HG03039 (cell line): ENCODE measurements around the gene CACNA1D.

Source experiments
- ATAC-seq: cut with Tn5 transposase; IDR thresholded peaks from one replicate; pipeline ENCODE4 v1.9.1; 2021; ENCODE audit warnings: mild to moderate bottlenecking, moderate library complexity; ENCODE audit not compliant: unreplicated experiment

CACNA1D gene

DNA sequence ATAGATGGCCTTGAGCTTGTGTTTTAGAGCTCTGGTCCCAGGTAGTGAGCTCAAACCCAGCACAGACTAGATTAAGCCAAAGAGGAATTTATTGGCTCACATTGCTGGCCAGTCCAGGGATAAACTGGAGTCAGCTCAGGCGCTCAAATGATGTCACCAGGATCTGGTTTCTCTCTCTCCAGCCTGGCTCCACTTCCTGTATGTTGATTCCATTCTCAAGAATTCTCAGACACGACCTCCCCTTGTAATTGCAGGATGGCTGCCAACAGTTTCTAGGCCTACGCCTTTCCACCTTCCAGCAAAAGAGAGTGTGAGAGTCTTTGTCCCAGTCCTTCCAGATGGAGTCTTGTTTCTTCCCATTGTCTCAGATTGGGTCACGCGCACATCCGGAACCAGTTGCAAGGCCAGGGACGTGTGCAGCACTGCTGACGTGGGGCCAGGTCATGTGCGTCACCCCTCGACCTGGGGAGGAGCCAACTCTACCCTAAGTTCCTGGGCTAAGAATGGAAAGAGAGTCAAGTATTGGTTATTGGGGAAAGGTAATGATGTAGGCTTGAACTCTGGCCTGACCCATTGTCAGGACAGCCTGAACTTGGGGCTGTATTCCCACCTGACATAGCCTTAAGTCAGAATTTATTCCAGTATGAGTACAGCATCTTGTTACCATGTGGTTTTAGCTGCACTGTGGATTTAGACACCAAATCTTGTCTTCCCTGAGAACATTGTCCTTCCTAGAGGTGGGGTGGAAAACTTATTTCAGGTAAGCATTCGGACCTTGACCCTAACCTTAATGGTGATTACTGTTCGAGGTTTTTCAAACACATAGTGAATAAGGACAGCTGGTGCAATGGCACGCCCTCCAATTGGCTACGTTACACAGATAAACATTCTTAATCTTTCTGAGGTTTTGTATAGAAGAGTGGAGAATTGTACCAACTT is 31.6 kb downstream of the CACNA1D start:
- ATAC-seq = no peak

DNA sequence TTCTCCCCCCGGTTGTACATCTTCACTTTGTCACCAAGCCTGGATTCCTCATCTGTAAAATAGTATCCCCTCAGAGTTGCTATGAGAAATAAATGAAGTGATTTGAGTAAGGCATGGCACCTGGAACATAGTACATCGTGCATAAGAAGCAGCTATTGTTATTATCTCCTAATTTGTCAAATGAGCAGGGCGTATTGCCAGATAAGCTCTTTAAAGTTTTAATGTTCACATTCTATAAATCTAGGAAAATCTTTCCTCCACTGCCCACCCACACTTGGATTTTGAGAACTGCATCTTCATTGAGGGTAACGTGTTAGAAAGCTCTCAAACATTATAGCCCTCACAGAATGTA is 32.3 kb downstream of the CACNA1D start:
- no peak for ATAC-seq

DNA sequence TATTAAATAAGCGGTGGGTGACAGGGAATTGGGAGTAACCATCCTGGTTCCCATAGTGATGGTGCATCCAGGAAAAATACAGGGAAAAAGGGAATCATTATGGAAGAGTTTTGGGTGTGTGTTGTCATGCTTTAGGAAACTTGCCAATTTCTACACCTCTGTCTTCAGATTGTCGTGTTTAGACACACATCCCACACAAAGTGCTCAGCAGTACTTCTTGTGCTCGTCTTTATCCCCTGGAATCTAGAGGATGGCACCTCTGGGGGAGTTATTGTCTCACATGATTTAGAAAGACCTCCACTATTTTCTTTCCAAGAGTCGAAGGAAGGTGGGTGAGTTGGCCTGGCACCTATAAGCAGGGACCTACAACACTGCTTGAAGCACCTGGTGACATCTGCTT is 35.8 kb downstream of the CACNA1D start:
- no peak for ATAC-seq

DNA sequence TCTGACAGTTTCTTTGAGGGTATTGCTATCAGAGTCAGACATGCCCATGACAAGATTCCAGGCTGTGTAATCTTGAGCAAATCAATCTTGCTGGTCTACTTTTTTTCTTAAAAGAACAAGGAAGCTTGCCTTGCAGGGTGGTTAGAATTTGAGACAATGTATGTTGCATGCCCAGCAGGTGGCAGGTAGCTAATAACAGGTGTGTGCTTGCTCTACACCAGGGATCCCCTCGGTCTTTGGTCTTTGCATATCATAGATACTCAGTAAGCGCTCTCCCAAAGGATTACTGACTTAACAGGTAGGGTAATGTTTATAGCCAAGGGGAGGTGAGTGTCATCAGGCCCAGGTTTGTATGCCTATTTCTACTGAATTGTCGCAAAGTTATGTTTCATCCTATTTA is 37.3 kb downstream of the CACNA1D start:
- no peak for ATAC-seq

DNA sequence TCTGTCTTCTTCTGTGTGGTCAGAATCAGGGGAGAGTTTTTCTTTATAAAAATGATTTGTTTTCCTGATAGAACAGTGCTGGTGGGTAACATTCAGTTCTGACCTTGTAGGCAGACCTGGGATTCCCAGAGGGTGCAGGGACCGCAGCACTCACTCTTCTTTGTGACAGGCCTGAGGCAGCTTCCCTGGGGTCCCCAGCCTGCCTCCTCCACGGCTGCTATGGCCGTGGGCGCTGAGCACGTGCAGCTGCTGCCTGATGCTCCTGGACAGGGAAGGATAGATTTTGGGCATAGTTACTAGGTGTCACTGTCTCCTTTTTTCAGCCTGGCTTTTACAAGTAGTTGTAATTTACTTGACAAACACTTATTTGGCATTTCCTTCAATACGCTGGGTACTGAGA is 39.1 kb downstream of the CACNA1D start:
- no peak for ATAC-seq

DNA sequence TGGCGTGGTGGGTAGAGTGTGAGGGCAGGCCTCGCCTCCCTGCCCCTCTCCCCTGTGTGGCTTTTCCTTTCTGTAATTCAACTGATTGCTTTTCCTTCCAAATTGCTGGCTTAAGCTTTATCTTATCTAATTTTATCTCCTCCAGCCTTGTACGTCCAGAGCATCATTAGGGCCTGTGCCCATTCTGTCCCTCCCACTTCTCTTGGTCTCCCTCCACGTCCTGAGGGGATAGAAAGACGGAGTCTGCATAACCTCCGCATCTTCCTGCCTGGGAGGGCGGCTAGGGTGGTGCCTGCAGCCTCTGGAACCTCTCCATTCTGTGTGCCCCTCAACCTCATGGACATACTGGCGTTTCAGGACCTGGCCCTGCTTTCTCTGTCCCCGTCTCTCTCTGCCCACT is 39.8 kb downstream of the CACNA1D start:
- no peak for ATAC-seq

DNA sequence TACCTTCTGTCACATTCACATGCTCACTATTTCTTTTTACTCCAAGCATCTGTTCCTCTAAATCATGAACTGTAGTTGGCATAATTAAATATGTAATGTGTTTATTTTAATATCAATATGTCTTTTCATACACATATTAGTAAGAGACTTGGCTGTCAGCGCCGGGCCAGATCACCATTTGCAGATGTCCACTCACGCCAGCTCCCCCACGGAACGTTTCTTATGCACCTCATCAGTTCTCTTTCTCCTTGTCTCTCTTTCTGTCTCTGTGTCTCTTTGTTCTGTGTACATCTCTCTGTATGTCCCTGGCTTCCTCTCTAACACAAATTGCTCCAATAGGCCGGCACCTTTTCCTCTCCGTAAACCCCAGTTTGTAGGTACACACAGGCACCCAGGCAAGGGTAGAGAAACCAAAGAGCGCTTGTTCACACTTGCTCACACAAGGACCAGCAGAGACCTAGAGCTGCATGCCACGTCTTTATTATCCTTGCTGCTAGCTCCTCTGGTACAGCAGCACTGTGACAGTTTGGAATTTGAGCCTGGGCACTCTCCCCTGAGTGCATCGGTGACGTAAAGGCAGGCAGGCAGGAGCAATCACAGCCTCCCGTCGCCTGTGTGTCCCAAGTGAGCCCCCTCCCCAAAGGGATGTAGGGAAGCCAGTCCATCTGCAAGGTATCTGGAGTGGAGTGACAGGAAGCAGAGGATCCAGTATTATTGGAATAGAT is 40.4 kb downstream of the CACNA1D start:
- ATAC-seq = no peak

DNA sequence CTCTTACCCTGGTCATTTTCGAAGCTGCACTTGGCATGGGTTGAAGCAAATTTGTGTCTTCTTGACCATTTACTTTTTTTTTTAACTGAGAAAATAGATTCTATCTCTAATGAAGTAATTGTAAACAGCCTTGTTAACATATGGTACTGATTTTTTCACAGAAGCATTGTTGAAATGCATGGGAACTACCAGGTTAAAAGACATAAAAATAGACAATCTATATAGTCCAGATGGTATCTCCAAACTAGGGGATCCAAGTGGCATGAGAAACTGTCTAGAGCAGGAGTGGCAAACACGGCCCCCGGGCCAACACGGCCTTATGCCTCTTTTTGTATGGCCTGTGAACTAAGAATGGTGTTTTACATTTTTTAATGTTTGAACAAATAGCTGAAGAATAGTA is 41.9 kb downstream of the CACNA1D start:
- ATAC-seq = no peak

DNA sequence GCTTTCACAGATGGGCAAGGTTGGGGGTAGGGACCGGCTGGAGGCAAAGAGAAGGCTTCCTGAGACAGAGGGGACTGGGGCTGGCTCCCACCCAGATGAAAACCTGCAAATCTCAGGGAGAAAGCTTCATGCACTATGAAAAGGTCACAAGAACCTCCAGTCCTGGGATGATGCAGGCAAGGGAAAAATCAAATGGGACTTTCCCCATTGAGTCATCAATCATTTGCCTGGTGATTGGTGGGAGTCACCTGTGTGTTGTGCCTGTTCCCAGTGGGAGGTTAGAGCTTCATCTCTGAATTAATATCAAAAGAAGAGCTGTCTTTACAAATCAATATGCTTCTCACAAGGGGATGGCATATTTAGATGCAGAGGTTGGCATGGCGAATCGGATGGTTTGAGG is 49.9 kb downstream of the CACNA1D start:
- no peak for ATAC-seq

DNA sequence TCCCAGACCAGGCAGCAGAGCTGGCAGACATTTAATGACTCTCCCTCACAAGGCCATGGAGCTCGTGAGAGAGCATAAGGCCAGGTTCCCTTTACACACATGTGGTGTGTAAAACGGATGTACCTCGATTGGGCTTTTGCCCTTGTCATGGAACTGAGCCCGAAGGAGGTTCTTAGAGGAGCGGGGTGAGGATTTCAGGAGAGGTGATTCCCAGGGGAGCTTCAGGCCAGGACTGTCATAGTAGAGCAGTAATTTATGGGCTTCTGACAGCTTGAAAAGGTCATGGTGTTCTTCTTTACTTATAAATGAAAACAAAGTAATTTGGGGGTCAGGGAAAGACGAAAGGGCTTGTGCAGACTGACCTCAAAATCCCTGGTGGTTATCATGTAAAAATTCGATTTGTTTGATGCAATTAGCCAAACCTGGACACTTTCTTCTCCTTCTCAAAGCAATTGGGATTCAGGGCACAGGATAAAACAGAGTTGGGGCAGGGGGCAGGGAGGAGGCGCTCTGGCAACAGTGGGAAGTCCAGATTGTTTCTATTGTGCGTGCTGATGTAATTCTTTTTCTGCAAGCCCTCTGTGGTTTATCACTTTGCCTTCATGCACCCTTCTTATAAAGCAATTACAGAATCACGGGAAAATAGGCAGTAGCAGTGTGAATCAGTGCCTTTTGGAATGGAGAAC is 51.0 kb downstream of the CACNA1D start:
- ATAC-seq = no peak

DNA sequence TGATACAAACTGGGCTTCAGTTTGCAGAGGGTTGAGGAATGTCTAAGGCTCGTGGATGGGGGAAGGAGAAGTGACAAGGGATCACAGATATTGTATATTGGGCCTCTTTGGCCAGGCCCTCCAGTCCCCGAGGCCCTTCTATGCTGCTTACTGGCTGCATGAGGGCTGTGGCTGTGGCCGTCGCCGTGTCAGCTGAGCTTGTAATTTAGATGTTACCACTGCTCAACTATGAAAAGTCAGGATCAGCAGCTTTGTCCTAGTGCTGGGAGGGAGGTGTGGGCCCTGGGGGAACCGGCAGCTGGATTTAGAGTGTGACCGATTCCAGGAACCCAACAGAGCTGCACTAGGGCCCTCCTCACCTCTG is 51.6 kb downstream of the CACNA1D start:
- ATAC-seq = no peak

DNA sequence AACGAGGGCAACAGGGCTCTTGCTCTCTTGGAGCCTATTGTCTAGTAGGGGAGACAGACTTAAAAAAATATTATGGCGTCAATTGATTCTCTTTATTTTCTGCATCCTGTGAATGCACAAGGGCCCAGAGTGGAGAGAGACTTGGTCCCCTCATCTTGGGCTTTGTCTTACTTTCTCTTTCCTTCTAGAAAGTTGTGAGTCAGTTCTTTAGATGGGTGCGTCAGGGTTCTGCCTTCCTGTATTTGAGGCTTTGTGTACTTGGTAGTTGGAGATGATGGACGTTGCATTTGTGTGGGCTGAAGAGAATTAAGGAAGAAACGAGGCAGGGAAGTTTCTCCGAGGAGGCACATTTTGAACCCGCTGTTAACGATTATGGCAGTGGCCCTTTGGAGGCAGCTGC is 52.9 kb downstream of the CACNA1D start:
- no peak for ATAC-seq

DNA sequence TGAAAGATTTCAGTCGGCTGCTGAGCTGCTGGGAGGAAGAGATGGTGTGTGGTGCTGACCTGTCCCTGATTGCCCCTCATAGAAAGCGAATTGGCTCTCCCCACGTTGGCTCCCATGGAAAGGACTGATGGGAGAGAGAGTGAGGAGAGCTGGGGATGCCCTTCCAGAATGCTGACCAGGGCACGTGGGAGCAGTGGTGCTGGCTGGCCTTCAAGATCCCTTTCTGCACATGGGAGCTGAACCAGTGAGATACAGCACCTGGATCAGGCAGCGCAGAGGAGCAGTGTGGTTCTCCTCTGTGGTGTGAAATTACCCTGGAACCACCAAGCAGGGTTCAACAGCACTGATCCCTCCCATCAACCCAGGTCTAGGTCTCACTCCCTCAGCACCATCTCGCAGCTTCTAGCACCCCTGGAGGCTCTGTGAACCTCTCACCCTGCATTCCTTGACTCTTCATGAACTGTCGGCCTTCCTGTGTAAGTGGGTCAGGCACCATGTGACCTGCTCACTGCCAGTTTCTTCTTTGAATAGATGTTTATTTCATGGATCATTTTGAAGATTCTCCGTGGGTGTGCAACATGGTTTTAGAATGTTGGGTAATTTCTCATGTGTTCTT is 55.7 kb downstream of the CACNA1D start:
- no peak for ATAC-seq

DNA sequence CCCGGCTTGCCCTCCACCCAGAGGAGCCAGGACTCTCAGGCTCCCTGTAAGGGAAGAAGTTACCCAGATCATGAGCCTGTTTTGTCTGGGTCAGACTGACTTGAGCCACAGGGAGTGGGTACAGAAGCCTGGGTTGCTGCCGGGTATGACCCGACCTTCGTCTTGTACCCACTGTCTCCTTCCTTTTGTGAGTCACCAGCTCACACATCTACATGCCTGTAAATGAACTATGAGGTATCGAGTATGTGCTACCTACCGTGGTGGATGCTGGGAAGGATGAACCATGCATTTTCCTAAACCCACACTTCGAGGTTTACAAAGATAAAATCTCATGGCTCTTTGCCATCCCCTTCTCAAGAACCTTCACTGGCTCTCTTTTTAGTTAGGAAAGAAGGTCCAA is 56.9 kb downstream of the CACNA1D start:
- no peak for ATAC-seq

DNA sequence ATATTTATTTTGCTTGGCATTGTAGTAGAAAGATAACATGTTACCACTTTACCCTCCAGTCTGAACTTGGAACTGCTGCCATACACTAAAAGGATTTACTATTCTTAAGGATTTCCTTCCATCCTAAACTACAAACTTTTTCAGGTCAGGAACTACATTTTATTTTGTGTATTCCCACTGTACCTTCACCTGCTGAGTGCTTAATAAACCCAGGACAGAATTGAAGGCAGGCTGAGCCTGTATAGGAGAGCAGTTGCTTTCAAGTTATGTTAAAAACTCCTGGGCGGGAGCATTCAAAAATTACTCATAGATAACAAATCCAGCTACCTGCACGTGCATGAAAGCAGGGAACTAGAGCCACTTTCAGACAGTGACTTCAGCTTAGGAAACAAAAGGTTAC is 58.3 kb downstream of the CACNA1D start:
- no peak for ATAC-seq

DNA sequence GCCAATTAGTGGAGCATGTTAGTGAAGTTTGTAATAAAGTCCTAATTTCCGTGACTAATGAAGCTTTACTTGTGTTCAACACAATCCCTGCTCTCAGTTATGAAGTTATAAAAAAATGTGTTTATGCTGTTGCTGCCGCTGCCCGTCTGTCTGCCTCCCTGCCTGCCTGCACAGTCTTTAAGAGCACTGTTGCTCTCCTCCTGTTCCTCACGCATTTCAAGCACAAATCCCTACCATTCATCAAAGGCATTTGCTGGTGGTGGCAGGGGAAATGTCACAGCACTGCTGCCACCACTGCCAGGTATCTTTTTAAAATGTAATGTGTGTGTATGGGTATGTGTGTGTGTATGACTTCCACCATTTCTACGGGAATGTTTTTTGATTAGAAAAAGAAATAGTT is 58.8 kb downstream of the CACNA1D start:
- ATAC-seq = no peak

DNA sequence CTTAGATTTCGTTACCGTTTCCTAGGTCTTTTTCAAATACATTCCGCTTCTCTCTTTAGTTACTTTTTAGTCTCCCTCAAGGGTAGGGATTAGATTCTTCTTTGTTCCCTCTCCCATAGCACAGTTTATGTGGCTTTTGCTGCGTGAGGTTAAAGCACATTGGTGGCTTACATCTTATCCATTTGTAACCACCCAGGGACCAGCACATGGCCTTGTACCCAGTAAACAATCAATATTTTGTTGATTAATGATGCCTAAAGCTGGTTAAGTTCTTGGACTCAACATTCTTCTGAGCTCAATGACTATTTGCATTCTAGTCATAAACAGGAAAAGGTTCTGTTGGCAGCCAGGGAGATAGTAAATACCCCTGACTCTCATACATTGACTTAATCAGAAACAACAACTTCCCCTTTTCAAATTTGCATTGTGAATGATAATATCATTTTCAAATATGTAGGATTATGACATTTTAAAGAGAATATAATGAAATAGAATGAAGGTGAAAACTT is 60.2 kb downstream of the CACNA1D start:
- peak; percentile 57 for ATAC-seq

DNA sequence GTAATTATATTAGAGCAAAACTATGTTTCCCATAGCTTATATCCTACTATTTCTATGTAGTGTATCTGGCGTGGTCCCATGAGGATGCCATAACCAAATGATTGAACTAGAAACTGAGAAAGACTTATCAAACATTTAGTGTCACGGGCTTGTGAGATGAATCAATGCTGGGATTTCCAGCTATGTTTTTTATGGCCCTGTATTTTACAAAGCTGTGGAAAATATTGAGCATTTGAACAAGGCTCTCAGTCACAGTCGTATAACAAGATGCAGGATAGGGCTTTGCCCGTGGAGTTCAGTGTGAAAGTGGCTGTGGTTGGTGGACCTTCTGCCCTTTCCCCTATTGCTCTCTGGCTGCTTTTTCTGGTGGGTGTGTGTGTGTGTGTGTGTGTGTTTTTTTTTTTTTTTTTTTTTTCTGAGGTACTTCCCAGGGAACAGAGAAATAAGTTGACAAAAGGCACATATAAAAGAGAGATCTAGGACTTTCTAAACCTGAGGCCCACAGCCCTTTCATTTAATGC is 60.7 kb downstream of the CACNA1D start:
- peak; percentile 79 for ATAC-seq

DNA sequence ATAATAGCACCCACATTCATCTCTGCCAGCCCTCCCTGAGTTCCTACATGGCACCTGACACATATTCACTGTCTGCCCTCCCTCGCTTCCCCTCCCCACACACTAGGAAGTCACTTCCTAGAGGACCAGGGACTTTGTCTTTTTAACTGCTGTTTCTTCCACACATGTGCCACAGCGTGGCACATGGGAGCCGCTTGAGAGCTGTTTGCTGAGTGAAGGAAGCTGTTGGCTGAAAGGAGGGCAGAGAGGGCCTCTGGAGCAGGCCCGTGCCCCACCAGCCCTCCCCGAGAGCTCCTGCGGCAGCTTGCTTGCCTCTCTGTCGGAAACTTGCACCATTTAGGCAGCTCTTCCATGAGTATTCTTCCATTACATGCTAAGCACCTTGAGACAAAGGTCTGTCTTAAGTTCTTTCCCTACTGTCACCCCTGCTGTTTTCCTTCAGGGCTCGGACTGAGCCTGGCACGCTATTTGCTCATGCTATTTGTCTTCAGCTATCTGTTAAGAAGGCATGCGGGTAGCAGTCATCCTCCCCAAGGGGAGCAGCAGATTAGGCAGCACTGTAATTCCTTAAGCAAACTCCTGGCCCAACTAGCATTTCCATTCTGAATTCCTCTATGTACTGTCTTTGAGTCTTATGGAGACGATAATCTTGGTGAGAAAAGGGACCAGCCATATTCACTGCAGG is 72.2 kb downstream of the CACNA1D start:
- ATAC-seq = no peak

DNA sequence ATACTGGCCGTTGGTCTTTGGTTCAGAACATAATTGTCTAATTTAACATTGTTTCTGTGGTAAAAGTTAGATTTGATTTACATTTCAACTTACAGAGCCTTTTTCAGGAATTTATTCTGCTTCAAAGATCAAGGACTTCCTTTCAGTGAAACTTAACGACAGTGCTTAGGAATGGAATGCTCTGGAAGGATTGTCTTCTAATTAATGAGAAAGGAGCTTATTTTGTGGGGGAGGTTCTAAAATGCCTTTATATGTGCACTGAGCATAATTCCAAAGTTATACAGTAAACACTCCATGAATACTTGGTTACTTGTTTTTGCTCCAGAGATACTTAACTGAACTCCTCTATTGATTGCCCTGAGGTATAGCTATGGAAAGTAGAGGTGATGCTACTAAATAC is 75.7 kb downstream of the CACNA1D start:
- ATAC-seq = no peak
